Brain microvascular endothelial cell (primary cell): ENCODE measurements around the gene DNPH1.

Experiments
- DNase-seq: peaks from one replicate; pipeline ENCODE4 v3.0.0-alpha.2; 2020
- H3K27ac ChIP-seq: fragments of 250-450 bp; sonication (Bioruptor Pico); 2 replicates; pipeline ENCODE4 v1.5.1; 2020; ENCODE audit warnings: mild to moderate bottlenecking, moderate library complexity
- H3K27me3 ChIP-seq: fragments of 250-450 bp; sonication (Bioruptor Pico); replicated peaks from 2 replicates; pipeline ENCODE4 v1.5.1; 2020; ENCODE audit warnings: mild to moderate bottlenecking
- H3K36me3 ChIP-seq: fragments of 250-450 bp; sonication (Bioruptor Pico); replicated peaks from 2 replicates; pipeline ENCODE4 v1.5.1; 2020; ENCODE audit warnings: mild to moderate bottlenecking
- H3K4me3 ChIP-seq: 2 replicates; pipeline ENCODE4 v1.5.1; 2011; ENCODE audit warnings: low read depth, mild to moderate bottlenecking, control low read depth, low read length, moderate library complexity
- in situ Hi-C: cut with HindIII; loops from 2 replicates; pipeline ENCODE4 v1.10.0; 2017; ENCODE audit warnings: low sequenced_read_pairs, low pct_ligation_motif_present
- TF ChIP-seq, protein P1 (sequence below): IDR thresholded peaks from 2 replicates; pipeline ENCODE4 v1.5.1; 2011; ENCODE audit warnings: low read depth, mild to moderate bottlenecking, moderate library complexity, low read length, control low read depth, inconsistent platforms; ENCODE audit errors: missing control alignments

The DNPH1 gene

DNA sequence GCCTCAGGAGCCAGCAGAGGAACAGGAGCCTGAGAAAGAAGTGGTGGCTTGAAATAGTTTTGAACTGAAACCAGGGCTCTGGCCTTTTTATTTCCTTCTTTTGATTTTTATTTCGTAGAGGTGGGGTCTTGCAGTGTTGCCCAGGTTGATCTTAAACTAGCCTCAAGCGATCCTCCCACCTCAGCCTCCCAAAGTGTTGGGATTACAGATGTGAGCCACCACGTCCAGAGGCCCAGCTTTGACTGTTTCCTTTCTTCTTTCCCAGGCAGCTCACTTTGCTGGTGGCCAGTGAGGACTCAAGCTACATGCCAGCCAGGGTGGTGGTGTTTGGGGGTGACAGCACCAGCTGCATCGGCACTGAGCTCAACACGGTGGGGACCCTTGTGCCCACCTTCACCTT, 26.8 kb downstream of the DNPH1 start:
- no peak overlapping the region for H3K4me3 ChIP-seq
- in situ Hi-C loops, result no loop called here
- H3K36me3 ChIP-seq, result peaks cover 10% of the 10 kb centered on the region
- no peak for DNase-seq
- TF ChIP-seq, protein P1, sequence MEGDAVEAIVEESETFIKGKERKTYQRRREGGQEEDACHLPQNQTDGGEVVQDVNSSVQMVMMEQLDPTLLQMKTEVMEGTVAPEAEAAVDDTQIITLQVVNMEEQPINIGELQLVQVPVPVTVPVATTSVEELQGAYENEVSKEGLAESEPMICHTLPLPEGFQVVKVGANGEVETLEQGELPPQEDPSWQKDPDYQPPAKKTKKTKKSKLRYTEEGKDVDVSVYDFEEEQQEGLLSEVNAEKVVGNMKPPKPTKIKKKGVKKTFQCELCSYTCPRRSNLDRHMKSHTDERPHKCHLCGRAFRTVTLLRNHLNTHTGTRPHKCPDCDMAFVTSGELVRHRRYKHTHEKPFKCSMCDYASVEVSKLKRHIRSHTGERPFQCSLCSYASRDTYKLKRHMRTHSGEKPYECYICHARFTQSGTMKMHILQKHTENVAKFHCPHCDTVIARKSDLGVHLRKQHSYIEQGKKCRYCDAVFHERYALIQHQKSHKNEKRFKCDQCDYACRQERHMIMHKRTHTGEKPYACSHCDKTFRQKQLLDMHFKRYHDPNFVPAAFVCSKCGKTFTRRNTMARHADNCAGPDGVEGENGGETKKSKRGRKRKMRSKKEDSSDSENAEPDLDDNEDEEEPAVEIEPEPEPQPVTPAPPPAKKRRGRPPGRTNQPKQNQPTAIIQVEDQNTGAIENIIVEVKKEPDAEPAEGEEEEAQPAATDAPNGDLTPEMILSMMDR, result no peak
- H3K27me3 ChIP-seq, result no peaks in the 10 kb centered on the region
- no peak overlapping the region for H3K27ac ChIP-seq

DNA sequence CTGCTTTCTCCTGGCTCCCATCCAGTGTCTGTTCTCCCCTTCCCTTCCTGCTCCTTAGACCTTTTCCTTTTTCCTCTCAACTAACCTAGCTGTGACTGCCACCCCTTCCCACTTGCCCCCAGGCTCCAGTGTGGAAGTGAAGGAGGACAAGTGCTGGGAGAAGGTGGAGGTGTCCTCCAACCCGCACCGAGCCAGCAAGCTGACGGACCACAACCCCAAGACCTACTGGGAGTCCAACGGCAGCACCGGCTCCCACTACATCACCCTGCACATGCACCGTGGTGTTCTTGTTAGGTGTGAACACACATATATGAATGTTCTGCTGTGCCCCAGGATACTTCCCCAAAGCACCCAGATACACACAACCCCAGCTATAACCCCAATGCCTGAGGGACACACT, 28.7 kb downstream of the DNPH1 start:
- DNase-seq, result no peak
- Histone ChIP-seq H3K27me3 (no peaks in the 10 kb centered on the region), H3K27ac (no peak overlapping the region), H3K4me3 (no peak overlapping the region), H3K36me3 (peaks cover 10% of the 10 kb centered on the region)
- in situ Hi-C loops, result no loop called here
- TF ChIP-seq, protein P1, result no peak

DNA sequence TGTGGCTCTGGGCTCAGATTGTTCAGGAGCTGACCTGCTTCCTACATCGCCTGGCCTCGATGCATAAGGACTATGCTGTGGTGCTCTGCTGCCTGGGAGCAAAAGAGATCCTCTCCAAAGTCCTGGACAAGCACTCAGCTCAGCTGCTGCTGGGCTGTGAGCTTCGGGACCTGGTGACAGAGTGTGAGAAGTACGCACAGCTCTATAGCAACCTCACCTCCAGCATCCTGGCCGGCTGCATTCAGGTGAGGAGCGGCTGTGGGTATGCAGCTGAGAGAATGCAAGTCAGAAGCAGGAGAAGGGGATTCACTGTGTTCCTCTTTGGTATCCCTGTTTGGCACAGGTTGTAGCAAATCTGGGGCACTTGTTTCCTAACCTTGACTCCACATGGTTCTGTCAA, 29.4 kb downstream of the DNPH1 start:
- Histone ChIP-seq H3K4me3 (no peak overlapping the region), H3K27ac (no peak overlapping the region), H3K27me3 (no peaks in the 10 kb centered on the region), H3K36me3 (peaks cover 14% of the 10 kb centered on the region)
- DNase-seq, result no peak
- in situ Hi-C loops, result no loop called here
- TF ChIP-seq, protein P1, result no peak

DNA sequence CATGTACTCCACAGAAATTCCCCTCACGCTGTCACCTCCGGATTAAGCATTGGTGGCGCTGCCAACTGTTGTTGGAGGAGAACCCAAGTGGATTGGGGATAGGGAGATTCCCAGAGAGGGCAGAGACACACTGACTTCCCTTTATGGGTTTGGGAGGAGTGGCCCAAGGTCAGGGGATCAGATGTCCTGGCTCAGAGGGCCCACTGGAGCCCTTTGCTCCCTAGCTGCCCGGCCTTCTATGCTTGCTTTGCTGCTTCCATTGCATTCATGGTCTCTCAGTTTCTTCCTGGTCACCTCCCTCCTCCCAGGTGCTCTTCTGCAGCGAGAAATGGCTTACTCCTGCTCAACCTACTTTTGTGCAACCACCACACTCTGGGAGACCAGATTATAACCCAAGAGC, 32.9 kb downstream of the DNPH1 start:
- no peak for DNase-seq
- Histone ChIP-seq H3K4me3 (no peak overlapping the region), H3K36me3 (peaks cover 14% of the 10 kb centered on the region), H3K27ac (no peak overlapping the region), H3K27me3 (no peaks in the 10 kb centered on the region)
- TF ChIP-seq, protein P1, result no peak
- in situ Hi-C loops, result no loop called here

DNA sequence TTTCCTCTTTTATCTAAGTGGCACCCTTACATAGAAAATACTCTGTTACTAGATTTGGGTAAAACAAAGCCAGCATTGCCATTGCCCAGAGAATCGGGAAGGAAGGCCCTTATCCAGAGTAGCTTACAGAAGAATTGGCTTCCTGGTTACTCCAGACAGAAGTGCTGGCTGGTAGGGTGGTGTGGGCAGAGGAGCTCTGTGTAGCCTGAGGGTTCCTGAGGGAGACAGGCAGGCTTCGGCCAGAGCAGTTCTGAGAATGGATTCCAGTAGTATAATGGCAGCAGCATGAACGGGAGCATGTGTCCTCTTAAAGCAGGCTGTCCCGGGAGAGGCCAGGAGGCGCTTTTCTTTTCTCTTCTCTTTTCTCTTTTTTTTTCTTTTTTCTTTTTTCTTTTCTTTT, 35.4 kb downstream of the DNPH1 start:
- H3K4me3 ChIP-seq, result no peak overlapping the region
- H3K36me3 ChIP-seq, result peaks cover 4% of the 10 kb centered on the region
- TF ChIP-seq, protein P1, result no peak
- no peak for DNase-seq
- in situ Hi-C loops, result no loop called here
- no peaks in the 10 kb centered on the region for H3K27me3 ChIP-seq
- no peak overlapping the region for H3K27ac ChIP-seq

DNA sequence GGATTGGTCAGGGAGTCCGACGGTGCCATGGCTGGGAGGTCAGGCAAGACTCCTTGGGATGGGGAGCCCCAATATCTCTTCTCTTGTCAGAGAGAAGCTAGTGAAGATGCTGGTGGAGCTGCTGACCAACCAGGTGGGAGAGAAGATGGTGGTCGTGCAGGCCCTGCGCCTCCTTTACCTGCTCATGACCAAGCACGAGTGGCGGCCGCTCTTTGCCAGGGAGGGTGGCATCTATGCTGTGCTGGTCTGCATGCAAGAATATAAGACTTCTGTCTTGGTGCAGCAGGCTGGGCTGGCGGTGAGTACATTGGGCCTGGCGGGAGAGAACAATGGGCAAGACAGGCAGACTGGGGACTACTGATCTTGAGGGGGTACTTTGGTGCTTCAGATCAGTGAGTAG, 36.4 kb downstream of the DNPH1 start:
- TF ChIP-seq, protein P1, result no peak
- no peak for DNase-seq
- H3K27me3 ChIP-seq, result no peaks in the 10 kb centered on the region
- in situ Hi-C loops, result no loop called here
- H3K36me3 ChIP-seq, result peaks cover 7% of the 10 kb centered on the region
- no peak overlapping the region for H3K27ac ChIP-seq
- no peak overlapping the region for H3K4me3 ChIP-seq
